ENCODE results near the gene SPOCK1.

DNA sequence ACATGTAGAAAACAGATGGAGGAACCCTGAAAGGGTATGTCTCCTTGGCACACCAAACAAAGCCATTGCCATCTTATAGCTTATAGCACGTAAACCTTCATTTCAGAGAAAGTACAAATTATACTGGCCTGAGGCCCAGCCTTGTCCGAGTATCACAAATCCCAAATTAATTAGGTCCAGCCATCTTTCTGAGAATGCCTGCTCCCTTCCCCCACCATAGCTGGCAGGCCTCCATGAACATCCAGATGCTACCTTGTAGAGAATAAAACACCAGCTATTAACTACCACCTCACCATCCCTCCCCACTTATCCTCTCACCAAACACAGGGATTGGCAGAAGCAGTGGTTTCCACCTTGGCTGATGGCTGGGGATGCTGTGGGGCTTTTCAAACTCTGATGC, 224.0 kb downstream of the SPOCK1 start:
- TF ChIP-seq, protein P1, sequence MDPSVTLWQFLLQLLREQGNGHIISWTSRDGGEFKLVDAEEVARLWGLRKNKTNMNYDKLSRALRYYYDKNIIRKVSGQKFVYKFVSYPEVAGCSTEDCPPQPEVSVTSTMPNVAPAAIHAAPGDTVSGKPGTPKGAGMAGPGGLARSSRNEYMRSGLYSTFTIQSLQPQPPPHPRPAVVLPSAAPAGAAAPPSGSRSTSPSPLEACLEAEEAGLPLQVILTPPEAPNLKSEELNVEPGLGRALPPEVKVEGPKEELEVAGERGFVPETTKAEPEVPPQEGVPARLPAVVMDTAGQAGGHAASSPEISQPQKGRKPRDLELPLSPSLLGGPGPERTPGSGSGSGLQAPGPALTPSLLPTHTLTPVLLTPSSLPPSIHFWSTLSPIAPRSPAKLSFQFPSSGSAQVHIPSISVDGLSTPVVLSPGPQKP (IDR thresholded peaks at IDR 0.05; ENCODE audit: borderline replicate concordance, low read depth, low read length): no peak
- TF ChIP-seq RCOR1 (IDR thresholded peaks at IDR 0.05; ENCODE audit: insufficient replicate concordance, low read length) (no peak), POLR2A (IDR thresholded peaks at IDR 0.05; ENCODE audit: low read depth, low read length) (no peak), BHLHE40 (IDR thresholded peaks at IDR 0.05; ENCODE audit: low read depth, low read length) (no peak), RAD21 (IDR thresholded peaks at IDR 0.05; ENCODE audit: low read length) (no peak), CHD1 (IDR thresholded peaks at IDR 0.05; ENCODE audit: low read depth, low read length) (no peak), MAZ (IDR thresholded peaks at IDR 0.05; ENCODE audit: borderline replicate concordance, low read depth, low read length) (no peak), SMC3 (IDR thresholded peaks at IDR 0.05; ENCODE audit: low read depth, low read length) (no peak), RFX5 (IDR thresholded peaks at IDR 0.05; ENCODE audit: low read depth, low read length) (no peak), CEBPB (IDR thresholded peaks at IDR 0.05; ENCODE audit: low read depth, low read length) (no peak), MAFK (IDR thresholded peaks at IDR 0.05; ENCODE audit: low read depth, low read length) (no peak)
- TF ChIP-seq, protein P2, sequence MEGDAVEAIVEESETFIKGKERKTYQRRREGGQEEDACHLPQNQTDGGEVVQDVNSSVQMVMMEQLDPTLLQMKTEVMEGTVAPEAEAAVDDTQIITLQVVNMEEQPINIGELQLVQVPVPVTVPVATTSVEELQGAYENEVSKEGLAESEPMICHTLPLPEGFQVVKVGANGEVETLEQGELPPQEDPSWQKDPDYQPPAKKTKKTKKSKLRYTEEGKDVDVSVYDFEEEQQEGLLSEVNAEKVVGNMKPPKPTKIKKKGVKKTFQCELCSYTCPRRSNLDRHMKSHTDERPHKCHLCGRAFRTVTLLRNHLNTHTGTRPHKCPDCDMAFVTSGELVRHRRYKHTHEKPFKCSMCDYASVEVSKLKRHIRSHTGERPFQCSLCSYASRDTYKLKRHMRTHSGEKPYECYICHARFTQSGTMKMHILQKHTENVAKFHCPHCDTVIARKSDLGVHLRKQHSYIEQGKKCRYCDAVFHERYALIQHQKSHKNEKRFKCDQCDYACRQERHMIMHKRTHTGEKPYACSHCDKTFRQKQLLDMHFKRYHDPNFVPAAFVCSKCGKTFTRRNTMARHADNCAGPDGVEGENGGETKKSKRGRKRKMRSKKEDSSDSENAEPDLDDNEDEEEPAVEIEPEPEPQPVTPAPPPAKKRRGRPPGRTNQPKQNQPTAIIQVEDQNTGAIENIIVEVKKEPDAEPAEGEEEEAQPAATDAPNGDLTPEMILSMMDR (conservative IDR thresholded peaks at IDR 0.05; ENCODE audit: low read depth, low read length): no peak
- TF ChIP-seq, protein P3, sequence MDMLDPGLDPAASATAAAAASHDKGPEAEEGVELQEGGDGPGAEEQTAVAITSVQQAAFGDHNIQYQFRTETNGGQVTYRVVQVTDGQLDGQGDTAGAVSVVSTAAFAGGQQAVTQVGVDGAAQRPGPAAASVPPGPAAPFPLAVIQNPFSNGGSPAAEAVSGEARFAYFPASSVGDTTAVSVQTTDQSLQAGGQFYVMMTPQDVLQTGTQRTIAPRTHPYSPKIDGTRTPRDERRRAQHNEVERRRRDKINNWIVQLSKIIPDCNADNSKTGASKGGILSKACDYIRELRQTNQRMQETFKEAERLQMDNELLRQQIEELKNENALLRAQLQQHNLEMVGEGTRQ (IDR thresholded peaks at IDR 0.05; ENCODE audit: low read depth, low read length): no peak

All from IMR-90 (cell line).